Bronchial epithelial cell (primary cell): ENCODE measurements around the gene CARTPT. TPM values are rescaled to one million over a fixed set of nuclear protein-coding genes. Genes with fewer than 3 reads are reported as not detected.
A peak's percentile ranks its signal among the peaks of the same experiment; 100 is the strongest.

Source experiments
- DNase-seq: peaks from one replicate; pipeline ENCODE4 v3.0.0-alpha.2; 2010; ENCODE audit warnings: low read depth
- FAIRE-seq: peaks from 2 replicates; lab custom pipeline; 2011; peaks lifted over from hg19 to GRCh38; lab: Jason Lieb, UNC
- H3K27me3 ChIP-seq: 2 replicates; pipeline ENCODE4 v1.5.1; 2011; ENCODE audit warnings: low read length; ENCODE audit not compliant: control insufficient read depth, insufficient read depth
- H3K36me3 ChIP-seq: 2 replicates; pipeline ENCODE4 v1.5.1; 2011; ENCODE audit warnings: low read length; ENCODE audit not compliant: control insufficient read depth, insufficient read depth
- H3K4me3 ChIP-seq: 2 replicates; pipeline ENCODE4 v1.5.1; 2011; ENCODE audit warnings: mild to moderate bottlenecking, low read depth, low read length, control low read depth
- CTCF ChIP-seq: IDR thresholded peaks from 2 replicates; pipeline ENCODE4 v1.5.1; 2011; ENCODE audit warnings: mild to moderate bottlenecking, moderate library complexity, low read length, control low read depth, inconsistent platforms; ENCODE audit not compliant: insufficient read depth, severe bottlenecking
- total RNA-seq: library from RNA; depleted of rRNA; stranded (reverse); fragments of >200 nt; gene quantifications from 2 replicates; pipeline ENCODE4 v1.2.1, GENCODE V29; 2014

Gene CARTPT
- total RNA-seq, 1 donor from 2014 or later = not detected

DNA sequence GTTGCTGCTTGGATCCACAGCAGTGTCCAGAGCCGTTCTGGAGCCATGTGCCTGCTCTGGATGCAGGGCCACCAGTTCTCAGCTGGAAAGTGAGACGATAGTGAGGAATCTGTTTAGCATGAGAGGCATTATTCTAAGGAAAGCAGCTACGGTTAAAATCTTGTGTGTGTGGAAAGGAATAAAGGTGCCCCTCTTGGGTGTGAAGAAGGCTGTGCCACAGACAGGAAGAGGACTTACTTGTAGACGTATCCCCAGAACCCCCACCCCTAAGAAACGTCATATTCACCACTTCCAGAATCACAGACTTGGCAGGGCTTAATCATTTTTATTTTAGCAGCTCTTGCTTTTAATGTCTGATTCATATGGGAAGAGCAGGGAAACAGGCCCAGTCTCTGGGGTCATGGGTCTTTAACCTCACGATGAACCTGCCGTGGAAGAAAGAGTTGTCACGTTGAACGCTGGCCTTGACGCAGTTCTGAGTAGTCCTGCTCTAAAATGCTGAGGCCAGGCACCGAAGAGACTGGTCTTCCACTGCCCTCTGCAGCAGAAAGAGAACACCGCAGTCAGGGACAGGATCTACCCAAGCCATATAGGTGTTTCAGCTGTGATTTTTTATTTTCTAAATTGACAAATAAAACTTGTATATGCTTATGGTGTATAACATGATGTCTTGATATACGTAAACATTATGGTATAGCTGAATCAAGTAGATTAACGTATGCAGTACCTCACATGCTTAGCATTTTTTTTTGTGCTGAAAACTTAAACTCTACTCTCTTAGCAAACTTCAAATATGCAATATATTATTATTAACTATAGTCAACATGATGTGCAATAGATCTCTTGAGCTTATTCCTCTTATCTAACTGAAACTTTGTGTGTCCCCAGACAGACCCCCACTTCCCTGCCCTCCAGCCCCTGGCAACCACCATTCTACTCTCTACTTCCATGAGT, 38.8 kb downstream of the CARTPT start:
- Histone ChIP-seq H3K4me3 (no peak overlapping the region), H3K27me3 (peaks cover 2% of the 10 kb centered on the region), H3K36me3 (no peaks in the 10 kb centered on the region)
- FAIRE-seq (no peak), DNase-seq (peak; percentile 57)
- peak; percentile 72 for TF ChIP-seq CTCF

DNA sequence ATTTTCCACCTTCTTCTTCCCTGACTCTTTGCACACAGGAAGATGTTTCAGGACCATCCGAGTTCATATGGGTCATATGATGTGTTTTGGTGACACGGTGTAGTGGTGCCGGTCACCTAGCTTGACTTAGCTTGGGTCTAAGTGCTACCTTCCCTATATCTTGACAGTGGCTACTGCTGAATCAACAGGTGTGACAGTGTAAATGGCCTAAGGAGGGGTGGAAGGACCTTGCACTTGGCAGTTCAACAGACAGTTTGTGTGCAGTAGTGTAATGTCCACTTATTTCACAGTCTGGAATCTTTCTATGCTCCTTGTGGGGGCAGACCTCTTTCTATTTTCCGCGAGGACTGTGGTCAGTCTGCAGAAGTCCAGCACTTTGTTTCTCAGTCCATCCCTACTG, 43.8 kb downstream of the CARTPT start:
- H3K27me3 ChIP-seq = peaks cover 2% of the 10 kb centered on the region
- FAIRE-seq (no peak), DNase-seq (no peak)
- H3K36me3 ChIP-seq = no peaks in the 10 kb centered on the region
- TF ChIP-seq CTCF = no peak
- no peak overlapping the region for H3K4me3 ChIP-seq

DNA sequence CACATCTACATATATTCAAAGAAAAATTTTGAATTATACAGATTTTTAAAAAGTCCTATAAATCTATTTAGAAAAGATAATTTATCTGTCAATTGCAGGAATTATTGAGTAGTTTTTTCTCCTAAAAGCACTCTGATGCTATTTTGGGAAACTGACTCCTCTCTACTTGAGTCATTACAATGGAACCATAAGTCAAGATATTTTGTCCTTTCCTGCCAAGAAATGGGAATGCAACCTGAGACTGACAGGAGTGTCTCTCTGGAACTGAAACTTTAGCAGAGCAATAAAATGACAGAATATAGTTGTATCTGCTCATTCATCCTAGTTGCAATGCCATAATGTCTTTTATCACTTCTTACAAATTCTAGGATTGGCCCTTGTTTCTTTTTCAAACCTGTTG, 48.6 kb downstream of the CARTPT start:
- Histone ChIP-seq H3K4me3 (no peak overlapping the region), H3K36me3 (no peaks in the 10 kb centered on the region), H3K27me3 (peaks cover 2% of the 10 kb centered on the region)
- no peak for TF ChIP-seq CTCF
- DNase-seq (no peak), FAIRE-seq (no peak)

DNA sequence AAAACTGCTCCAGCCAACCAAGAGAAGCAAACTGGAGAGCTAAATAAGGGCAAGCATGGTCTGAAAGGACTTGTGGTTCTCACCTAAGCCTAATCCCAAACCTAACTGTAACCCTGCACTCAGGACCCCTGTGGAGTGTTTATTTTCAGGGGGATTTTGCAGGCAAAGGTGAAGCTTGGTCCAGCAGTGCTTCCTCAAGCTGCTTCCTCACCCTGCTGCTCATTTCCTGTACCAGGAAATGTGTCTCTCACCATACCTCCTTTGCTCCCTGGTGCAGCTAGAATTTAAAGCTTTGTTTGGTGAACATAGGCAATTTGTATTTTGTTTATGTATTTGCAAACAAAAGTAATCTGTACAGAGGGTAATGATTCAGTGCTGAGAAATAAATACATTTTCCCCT, 50.2 kb downstream of the CARTPT start:
- TF ChIP-seq CTCF = no peak
- FAIRE-seq (no peak), DNase-seq (no peak)
- Histone ChIP-seq H3K27me3 (peaks cover 2% of the 10 kb centered on the region), H3K4me3 (no peak overlapping the region), H3K36me3 (no peaks in the 10 kb centered on the region)

- H3K27me3 ChIP-seq = peaks cover 2% of the 10 kb centered on the region
- no peak for TF ChIP-seq CTCF
- no peaks in the 10 kb centered on the region for H3K36me3 ChIP-seq
- no peak for FAIRE-seq
- no peak overlapping the region for H3K4me3 ChIP-seq
- DNase-seq = no peak
Measured at GRCh38 chr5:71770381-71770780, 51.3 kb downstream of the CARTPT start.

Other genes with a start within 250 kb of the CARTPT start
- gene MCCC2, start 131.9 kb upstream of the CARTPT start, total RNA-seq = 19.3 and 21.3 TPM in 2 replicates